Body of pancreas (tissue), 4 donors: ENCODE measurements around the gene MMD.

Experiments used
- POLR2A ChIP-seq, 3 donors: fragments of 450-650 bp; IDR thresholded peaks; one replicate each; pipeline ENCODE4 v1.6.1; 2016; ENCODE audit warnings: antibody characterized with exemption in 3 of 3, mild to moderate bottlenecking in 2 of 3
- TF ChIP-seq, protein P1 (sequence below), 7 experiments: fragments of 450-650 bp in 4 of 7; fragments of 200-600 bp in 3 of 7; sonication (generic) in 3 of 7; IDR thresholded peaks; one replicate each; pipeline ENCODE4 v1.5.1; 2016 to 2019; ENCODE audit warnings: antibody characterized with exemption in 7 of 7

- TF ChIP-seq, protein P1, sequence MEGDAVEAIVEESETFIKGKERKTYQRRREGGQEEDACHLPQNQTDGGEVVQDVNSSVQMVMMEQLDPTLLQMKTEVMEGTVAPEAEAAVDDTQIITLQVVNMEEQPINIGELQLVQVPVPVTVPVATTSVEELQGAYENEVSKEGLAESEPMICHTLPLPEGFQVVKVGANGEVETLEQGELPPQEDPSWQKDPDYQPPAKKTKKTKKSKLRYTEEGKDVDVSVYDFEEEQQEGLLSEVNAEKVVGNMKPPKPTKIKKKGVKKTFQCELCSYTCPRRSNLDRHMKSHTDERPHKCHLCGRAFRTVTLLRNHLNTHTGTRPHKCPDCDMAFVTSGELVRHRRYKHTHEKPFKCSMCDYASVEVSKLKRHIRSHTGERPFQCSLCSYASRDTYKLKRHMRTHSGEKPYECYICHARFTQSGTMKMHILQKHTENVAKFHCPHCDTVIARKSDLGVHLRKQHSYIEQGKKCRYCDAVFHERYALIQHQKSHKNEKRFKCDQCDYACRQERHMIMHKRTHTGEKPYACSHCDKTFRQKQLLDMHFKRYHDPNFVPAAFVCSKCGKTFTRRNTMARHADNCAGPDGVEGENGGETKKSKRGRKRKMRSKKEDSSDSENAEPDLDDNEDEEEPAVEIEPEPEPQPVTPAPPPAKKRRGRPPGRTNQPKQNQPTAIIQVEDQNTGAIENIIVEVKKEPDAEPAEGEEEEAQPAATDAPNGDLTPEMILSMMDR (IDR thresholded peaks at IDR 0.05) = no peak
- no peak for TF ChIP-seq POLR2A (IDR thresholded peaks at IDR 0.05)
These were observed 28.7 kb upstream of the MMD start for GRCh38 chr17:55450232-55450825.
